Neuronal stem cell (in vitro differentiated cells): ENCODE results near the gene HCLS1.

Source experiments
- DNase-seq: peaks from one replicate; pipeline ENCODE4 v3.0.0-alpha.2; 2013; ENCODE audit warnings: low spot score
- H2AFZ ChIP-seq: one replicate; pipeline ENCODE4 v1.6.1; 2013; ENCODE audit warnings: mild to moderate bottlenecking, low read length, inconsistent platforms
- H2AK5ac ChIP-seq: 2 replicates; pipeline ENCODE4 v1.6.1; 2013; ENCODE audit warnings: low read depth, mild to moderate bottlenecking, inconsistent platforms, low read length, moderate library complexity, mixed read lengths
- H2BK120ac ChIP-seq: 2 replicates; pipeline ENCODE4 v1.6.1; 2013; ENCODE audit warnings: low read depth, mild to moderate bottlenecking, inconsistent platforms, low read length, moderate library complexity, mixed read lengths
- H2BK12ac ChIP-seq: one replicate; pipeline ENCODE4 v1.6.1; 2013; ENCODE audit warnings: low read length, inconsistent platforms
- H2BK15ac ChIP-seq: 2 replicates; pipeline ENCODE4 v1.6.1; 2013; ENCODE audit warnings: mild to moderate bottlenecking, low read length, inconsistent platforms, mixed read lengths
- H2BK5ac ChIP-seq: one replicate; pipeline ENCODE4 v1.6.1; 2013; ENCODE audit warnings: inconsistent platforms, mild to moderate bottlenecking, low read length, moderate library complexity
- H3K14ac ChIP-seq: one replicate; pipeline ENCODE4 v1.6.1; 2013; ENCODE audit warnings: low read length, inconsistent platforms
- H3K18ac ChIP-seq: 2 replicates; pipeline ENCODE4 v1.6.1; 2013; ENCODE audit warnings: low read length, inconsistent platforms
- H3K23ac ChIP-seq: 2 replicates; pipeline ENCODE4 v1.6.1; 2013; ENCODE audit warnings: low read depth, mild to moderate bottlenecking, mixed read lengths, low read length, inconsistent platforms; ENCODE audit not compliant: poor library complexity
- H3K27ac ChIP-seq: replicated peaks from 3 replicates; pipeline ENCODE4 v1.5.1; 2013; ENCODE audit warnings: low read length, inconsistent platforms
- H3K27me3 ChIP-seq, 3 experiments: 2 replicates each; pipeline ENCODE4 v1.6.1; 2013; ENCODE audit warnings: low read length in 3 of 3, mild to moderate bottlenecking in 2 of 3, inconsistent platforms in 1 of 3, low read depth in 1 of 3, mixed read lengths in 1 of 3, moderate library complexity in 1 of 3; ENCODE audit not compliant: control insufficient read depth in 3 of 3, insufficient read depth in 3 of 3
- H3K36me3 ChIP-seq, 2 donors: replicated peaks in 1 of 2; 2 replicates each; pipeline ENCODE4 v1.6.1; 2013; ENCODE audit warnings: low read length in 2 of 2; ENCODE audit not compliant: control insufficient read depth in 2 of 2, insufficient read depth in 2 of 2
- H3K4ac ChIP-seq: 2 replicates; pipeline ENCODE4 v1.6.1; 2013; ENCODE audit warnings: inconsistent platforms, mild to moderate bottlenecking, low read length, moderate library complexity
- H3K4me1 ChIP-seq, 2 donors: 1 replicate in 1 of 2; 2 replicates in 1 of 2; pipeline ENCODE4 v1.6.1; 2013; ENCODE audit warnings: low read length in 2 of 2, low read depth in 1 of 2; ENCODE audit not compliant: control insufficient read depth in 2 of 2, insufficient read depth in 1 of 2
- H3K4me2 ChIP-seq: one replicate; pipeline ENCODE4 v1.6.1; 2013; ENCODE audit warnings: mild to moderate bottlenecking, low read length, inconsistent platforms; ENCODE audit not compliant: insufficient read depth, poor library complexity, severe bottlenecking
- H3K4me3 ChIP-seq, 2 donors: 2 replicates each; pipeline ENCODE4 v1.5.1; 2013; ENCODE audit warnings: low read length in 2 of 2, mild to moderate bottlenecking in 2 of 2, inconsistent platforms in 1 of 2, moderate library complexity in 1 of 2
- H3K79me1 ChIP-seq: one replicate; pipeline ENCODE4 v1.6.1; 2013; ENCODE audit warnings: low read depth, mild to moderate bottlenecking, inconsistent platforms, low read length, moderate library complexity
- H3K9ac ChIP-seq: one replicate; pipeline ENCODE4 v1.6.1; 2013; ENCODE audit warnings: mild to moderate bottlenecking, low read depth, low read length, inconsistent platforms; ENCODE audit not compliant: poor library complexity
- H3K9me3 ChIP-seq, 2 donors: replicated peaks in 1 of 2; 2 replicates each; pipeline versions ENCODE3 to v1.6.1; 2013; ENCODE audit warnings: low read length in 2 of 2, mild to moderate bottlenecking in 2 of 2, inconsistent platforms in 1 of 2, low read depth in 1 of 2, mixed read lengths in 1 of 2, moderate library complexity in 1 of 2; ENCODE audit not compliant: control insufficient read depth in 2 of 2, insufficient read depth in 1 of 2
- H4K8ac ChIP-seq: one replicate; pipeline ENCODE4 v1.6.1; 2013; ENCODE audit warnings: low read depth, mild to moderate bottlenecking, inconsistent platforms, low read length, moderate library complexity
- H4K91ac ChIP-seq: one replicate; pipeline ENCODE4 v1.6.1; 2013; ENCODE audit warnings: low read length, low read depth, mild to moderate bottlenecking, inconsistent platforms; ENCODE audit not compliant: poor library complexity
- WGBS, 2 donors: extraction: QIAGEN DNeasy Blood & Tissue Kit; methylation state at CpG; one replicate each; pipeline ENCODE4 v1.1.7; 2013; ENCODE audit warnings: missing lambda C conversion rate in 2 of 2, mixed read lengths in 1 of 2; ENCODE audit not compliant: insufficient read length in 2 of 2, insufficient replicate concordance in 1 of 2; ENCODE audit errors: extremely low coverage in 2 of 2; 5-methylcytosine and 5-hydroxymethylcytosine counted together

Gene HCLS1

DNA sequence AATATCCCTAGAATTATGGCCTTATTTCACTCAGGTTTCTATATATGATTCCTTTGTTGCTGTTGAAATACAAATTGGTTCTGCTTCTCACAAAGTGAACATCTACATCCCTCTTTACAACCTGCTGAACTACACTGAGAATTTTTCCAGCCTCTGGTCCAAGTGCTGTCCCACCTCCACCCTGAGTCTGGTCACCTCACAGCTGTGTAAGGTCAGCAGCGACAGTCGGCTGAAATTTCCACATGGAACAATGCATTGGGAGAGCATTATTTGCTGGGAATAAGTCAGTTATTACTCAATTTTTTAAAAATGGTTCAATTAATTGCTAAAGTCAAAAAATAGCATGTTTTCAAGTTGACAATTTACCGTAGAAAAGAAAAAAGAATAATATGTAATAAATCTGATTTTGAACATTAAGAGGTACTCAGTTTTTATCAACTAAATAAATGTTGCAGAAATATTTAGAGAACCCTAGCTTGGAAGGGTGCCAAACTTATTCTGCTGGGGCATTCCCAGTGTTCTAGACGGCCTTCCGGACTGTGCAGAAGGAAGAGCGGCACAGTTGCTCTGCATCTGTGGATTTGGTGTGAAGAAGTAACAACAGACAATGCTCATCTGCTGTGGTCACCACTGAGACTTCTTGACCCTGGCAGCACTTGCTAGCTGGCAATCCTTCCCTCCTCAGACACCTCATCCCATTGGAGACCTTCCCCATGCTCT is 1.8 kb downstream of the HCLS1 start:
- Histone ChIP-seq H3K23ac (no peak overlapping the region), H2BK12ac (no peak overlapping the region), H2BK120ac (no peak overlapping the region), H3K79me1 (no peaks in the 10 kb centered on the region), H4K91ac (no peak overlapping the region), H3K4me2 (no peak overlapping the region), H4K8ac (no peak overlapping the region), H2AFZ (no peak overlapping the region), H3K27me3 (no peaks in the 10 kb centered on the region), H3K4me3 (no peak overlapping the region), H3K14ac (no peak overlapping the region), H3K36me3 (peaks cover under 1 to 13% of the 10 kb centered on the region in 2 donors), H2AK5ac (no peak overlapping the region), H3K4ac (no peak overlapping the region), H3K9ac (no peak overlapping the region), H3K27ac (no peak overlapping the region), H3K4me1 (no peaks in the 10 kb centered on the region), H3K18ac (no peak overlapping the region), H2BK15ac (no peak overlapping the region), H2BK5ac (no peak overlapping the region), H3K9me3 (no peaks in the 10 kb centered on the region)
- no peak for DNase-seq
- no CpG with 5 or more reads among the region's 6 CpGs for WGBS, 2 donors

DNA sequence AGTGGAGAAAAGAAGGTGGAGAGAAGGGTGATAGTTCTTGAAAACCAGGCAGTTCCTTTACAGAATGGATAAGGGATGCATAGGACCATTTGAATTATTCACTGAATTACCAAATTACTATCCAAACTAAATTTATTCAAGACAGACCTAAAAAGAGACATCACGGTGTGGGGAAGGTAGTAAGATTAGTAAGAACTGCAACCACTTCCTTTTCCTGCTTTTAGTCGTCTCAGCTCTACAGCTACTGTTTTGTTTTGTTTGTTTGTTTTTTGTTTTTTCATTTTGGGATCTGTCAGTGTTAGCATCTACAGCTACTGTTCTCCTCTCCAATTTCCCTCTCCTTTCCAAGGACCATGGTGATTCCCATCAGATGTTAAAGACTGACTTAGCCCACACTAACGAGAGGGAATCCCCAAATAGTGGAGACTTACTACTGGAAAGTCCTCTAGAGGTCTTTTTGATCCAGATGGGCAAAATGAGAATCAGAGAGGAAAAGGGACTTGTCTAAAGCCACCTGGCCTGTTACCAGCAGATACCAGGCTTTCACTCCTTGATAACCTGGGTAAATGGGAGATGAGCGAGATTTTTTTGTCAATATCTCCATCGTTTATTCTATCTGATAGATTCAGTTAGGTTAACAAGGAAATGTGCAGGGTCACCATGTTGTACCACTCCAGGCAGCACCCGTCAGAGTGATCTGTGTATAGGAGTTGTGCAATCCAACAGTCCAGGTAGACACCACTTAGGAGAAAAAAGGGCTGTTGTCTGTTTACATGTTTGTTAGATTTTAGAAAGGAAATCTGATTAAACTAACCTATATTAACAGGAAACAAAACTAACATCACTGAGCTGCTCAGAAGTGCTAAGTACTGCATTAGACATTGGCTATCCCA is 6.0 kb downstream of the HCLS1 start:
- H3K4me1 ChIP-seq: no peaks in the 10 kb centered on the region
- no peak overlapping the region for H3K4me3 ChIP-seq
- no peak overlapping the region for H2BK12ac ChIP-seq
- no peak overlapping the region for H2BK15ac ChIP-seq
- H3K79me1 ChIP-seq: no peaks in the 10 kb centered on the region
- H3K27me3 ChIP-seq: no peaks in the 10 kb centered on the region
- H3K27ac ChIP-seq: no peak overlapping the region
- H3K14ac ChIP-seq: no peak overlapping the region
- no peak overlapping the region for H2AFZ ChIP-seq
- H4K91ac ChIP-seq: no peak overlapping the region
- no CpG with 5 or more reads among the region's 6 CpGs for WGBS, 2 donors
- H3K23ac ChIP-seq: no peak overlapping the region
- no peak for DNase-seq
- H2AK5ac ChIP-seq: no peak overlapping the region
- H2BK5ac ChIP-seq: no peak overlapping the region
- no peak overlapping the region for H2BK120ac ChIP-seq
- H3K9ac ChIP-seq: no peak overlapping the region
- no peaks in the 10 kb centered on the region for H3K9me3 ChIP-seq
- no peak overlapping the region for H3K4ac ChIP-seq
- H3K18ac ChIP-seq: no peak overlapping the region
- no peak overlapping the region for H4K8ac ChIP-seq
- H3K36me3 ChIP-seq: no peaks in the 10 kb centered on the region
- H3K4me2 ChIP-seq: no peak overlapping the region

- no peaks in the 10 kb centered on the region for H3K27me3 ChIP-seq
- no peaks in the 10 kb centered on the region for H3K79me1 ChIP-seq
- no peak overlapping the region for H2BK120ac ChIP-seq
- H3K4ac ChIP-seq: no peak overlapping the region
- H3K36me3 ChIP-seq: no peaks in the 10 kb centered on the region
- no peak overlapping the region for H2AK5ac ChIP-seq
- H3K4me1 ChIP-seq: no peaks in the 10 kb centered on the region
- H3K14ac ChIP-seq: no peak overlapping the region
- H4K8ac ChIP-seq: no peak overlapping the region
- H2BK12ac ChIP-seq: no peak overlapping the region
- H2BK5ac ChIP-seq: no peak overlapping the region
- no peak overlapping the region for H2BK15ac ChIP-seq
- H3K23ac ChIP-seq: no peak overlapping the region
- H3K4me3 ChIP-seq: no peak overlapping the region
- DNase-seq: no peak
- no peak overlapping the region for H2AFZ ChIP-seq
- no peak overlapping the region for H3K9ac ChIP-seq
- H3K9me3 ChIP-seq: no peaks in the 10 kb centered on the region
- H3K27ac ChIP-seq: no peak overlapping the region
- no peak overlapping the region for H4K91ac ChIP-seq
- no peak overlapping the region for H3K18ac ChIP-seq
- no peak overlapping the region for H3K4me2 ChIP-seq
Measured at GRCh38 chr3:121651684-121652083, 9.0 kb downstream of the HCLS1 start.

GRCh38 chr3:121649645-121650044 is 11.1 kb downstream of the HCLS1 start:
- DNase-seq: no peak
- no peak overlapping the region for H2AK5ac ChIP-seq
- H3K4me1 ChIP-seq: no peaks in the 10 kb centered on the region
- H3K9me3 ChIP-seq: no peaks in the 10 kb centered on the region
- H2AFZ ChIP-seq: no peak overlapping the region
- H2BK15ac ChIP-seq: no peak overlapping the region
- no peak overlapping the region for H4K91ac ChIP-seq
- H3K9ac ChIP-seq: no peak overlapping the region
- no peak overlapping the region for H2BK12ac ChIP-seq
- no peak overlapping the region for H3K4ac ChIP-seq
- no peak overlapping the region for H3K27ac ChIP-seq
- H2BK120ac ChIP-seq: no peak overlapping the region
- H3K23ac ChIP-seq: no peak overlapping the region
- H3K18ac ChIP-seq: no peak overlapping the region
- H3K14ac ChIP-seq: no peak overlapping the region
- no peak overlapping the region for H2BK5ac ChIP-seq
- H4K8ac ChIP-seq: no peak overlapping the region
- H3K4me3 ChIP-seq: no peak overlapping the region
- no peaks in the 10 kb centered on the region for H3K36me3 ChIP-seq
- H3K79me1 ChIP-seq: peaks cover 1% of the 10 kb centered on the region
- H3K4me2 ChIP-seq: no peak overlapping the region
- H3K27me3 ChIP-seq: no peaks in the 10 kb centered on the region
